Measurements from ENCODE around the gene EFNA1.

DNA sequence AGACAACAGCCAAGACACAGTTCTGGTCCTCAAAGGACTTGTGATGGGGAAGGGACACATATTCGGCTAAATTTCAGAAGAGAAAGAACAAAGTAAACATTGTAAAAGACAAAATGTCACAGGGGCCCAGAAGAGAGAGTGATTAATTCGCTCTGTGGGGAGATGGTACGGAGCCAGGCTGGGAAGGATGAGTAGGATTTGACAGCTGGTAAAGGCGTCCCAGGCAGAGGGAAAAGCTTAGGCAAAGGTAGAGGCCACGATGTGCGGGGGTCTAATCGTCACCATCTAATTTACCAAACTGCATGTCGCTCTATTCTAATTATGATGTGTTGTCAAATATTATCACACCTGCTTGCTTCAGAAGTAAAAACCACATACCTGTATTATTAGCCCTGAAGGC is 17.3 kb upstream of the EFNA1 start:
- TF ChIP-seq, protein P1, sequence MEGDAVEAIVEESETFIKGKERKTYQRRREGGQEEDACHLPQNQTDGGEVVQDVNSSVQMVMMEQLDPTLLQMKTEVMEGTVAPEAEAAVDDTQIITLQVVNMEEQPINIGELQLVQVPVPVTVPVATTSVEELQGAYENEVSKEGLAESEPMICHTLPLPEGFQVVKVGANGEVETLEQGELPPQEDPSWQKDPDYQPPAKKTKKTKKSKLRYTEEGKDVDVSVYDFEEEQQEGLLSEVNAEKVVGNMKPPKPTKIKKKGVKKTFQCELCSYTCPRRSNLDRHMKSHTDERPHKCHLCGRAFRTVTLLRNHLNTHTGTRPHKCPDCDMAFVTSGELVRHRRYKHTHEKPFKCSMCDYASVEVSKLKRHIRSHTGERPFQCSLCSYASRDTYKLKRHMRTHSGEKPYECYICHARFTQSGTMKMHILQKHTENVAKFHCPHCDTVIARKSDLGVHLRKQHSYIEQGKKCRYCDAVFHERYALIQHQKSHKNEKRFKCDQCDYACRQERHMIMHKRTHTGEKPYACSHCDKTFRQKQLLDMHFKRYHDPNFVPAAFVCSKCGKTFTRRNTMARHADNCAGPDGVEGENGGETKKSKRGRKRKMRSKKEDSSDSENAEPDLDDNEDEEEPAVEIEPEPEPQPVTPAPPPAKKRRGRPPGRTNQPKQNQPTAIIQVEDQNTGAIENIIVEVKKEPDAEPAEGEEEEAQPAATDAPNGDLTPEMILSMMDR (conservative IDR thresholded peaks at IDR 0.05; ENCODE audit: low read depth in 2 of 2), result no peak
- TF ChIP-seq POLR2AphosphoS5 (IDR thresholded peaks at IDR 0.05; ENCODE audit: low read depth), result no peak
- TF ChIP-seq JUNB (IDR thresholded peaks at IDR 0.05; ENCODE audit: unreplicated experiment), result no peak

Data from GM23338 (cell line).